Fibroblast of peridontal ligament (primary cell): ENCODE measurements around the gene SLC35E4.
"Not testable (repeated sequence)": the region's sequence is repeated elsewhere in the genome, so short reads cannot be mapped to it uniquely, and the experiment has no call there.

Experiments used
- DNase-seq: peaks from one replicate; pipeline ENCODE4 v3.0.0-alpha.2; 2010; ENCODE audit errors: extremely low read depth

Gene SLC35E4

GRCh38 chr22:30635273-30636225 lies at the start of gene SLC35E4:
Gene SLC35E4 (plus strand): TSS chr22:30635781. CDS start chr22:30636451, 670 bp downstream.
- DNase-seq = peak; percentile 81

GRCh38 chr22:30586414-30586813 lies 49.2 kb upstream of the SLC35E4 start:
- DNase-seq = no peak

- peak; percentile 39 for DNase-seq
These were observed 44.4 kb upstream of the SLC35E4 start for GRCh38 chr22:30591191-30591587.

GRCh38 chr22:30591588-30592359 lies 43.8 kb upstream of the SLC35E4 start, which contains the start of gene PES1:
Gene PES1 (minus strand): TSS chr22:30591910. CDS start chr22:30591833, 77 bp downstream.
- peak; percentile 99 for DNase-seq

DNA sequence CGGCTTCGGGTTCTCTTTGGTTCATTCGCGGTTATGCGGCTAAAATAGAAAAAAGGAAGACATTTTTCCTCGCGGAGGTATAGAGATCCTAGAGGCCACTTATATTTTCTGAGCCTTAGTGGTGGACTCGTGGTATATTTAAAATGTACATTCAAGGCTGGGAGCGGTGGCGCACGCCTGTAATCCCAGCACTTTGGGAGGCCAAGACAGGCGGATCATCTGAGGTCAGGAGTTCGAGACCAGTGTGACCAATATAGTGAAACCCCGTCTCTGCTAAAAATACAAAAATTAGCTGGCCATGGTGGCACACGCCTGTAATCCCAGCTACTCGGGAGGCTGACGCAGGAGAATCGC lies 43.2 kb upstream of the SLC35E4 start:
- DNase-seq = not testable (repeated sequence)

- DNase-seq = no peak
These were observed 39.4 kb upstream of the SLC35E4 start for GRCh38 chr22:30596199-30596598.

- DNase-seq = no peak
These were observed 38.7 kb upstream of the SLC35E4 start for GRCh38 chr22:30596886-30597285.

- no peak for DNase-seq
These were observed 36.6 kb upstream of the SLC35E4 start for GRCh38 chr22:30598986-30599385.

DNA sequence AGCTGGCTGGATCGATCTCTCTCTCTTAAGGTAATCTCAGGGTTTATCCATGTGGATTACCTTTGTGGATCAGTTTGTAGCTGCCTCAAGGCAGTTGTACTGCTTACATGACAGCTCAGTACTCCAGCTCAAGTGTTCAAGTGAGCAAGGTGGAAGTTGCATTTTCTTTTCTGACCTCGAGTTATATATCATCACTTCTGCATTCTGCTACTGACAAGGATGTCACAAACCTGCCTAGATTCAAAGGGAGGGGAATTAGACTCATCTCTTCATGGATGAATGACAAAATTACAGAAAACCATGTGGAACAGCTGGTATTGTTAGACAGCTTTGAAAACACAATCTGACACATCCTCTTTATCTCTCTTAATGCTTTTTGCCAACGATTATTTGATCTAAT lies 34.7 kb upstream of the SLC35E4 start:
- DNase-seq = no peak

DNA sequence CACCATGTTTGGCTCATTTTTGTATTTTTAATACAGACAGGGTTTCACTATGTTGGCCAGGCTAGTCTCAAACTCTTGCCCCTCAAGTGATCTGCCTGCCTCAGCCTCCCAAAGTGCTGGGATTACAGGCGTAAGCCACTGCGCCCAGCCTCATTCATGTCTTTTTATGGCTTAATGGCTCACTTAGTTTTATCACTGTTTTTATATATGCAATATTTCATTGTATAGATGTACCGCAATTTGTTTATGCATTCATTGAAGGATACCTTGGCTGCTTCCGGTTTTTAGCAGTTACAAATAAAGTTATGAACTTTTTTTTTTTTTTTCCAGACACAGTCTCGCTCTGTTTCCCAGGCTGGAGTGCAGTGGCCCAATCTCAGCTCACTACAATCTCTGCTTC lies 34.1 kb upstream of the SLC35E4 start:
- DNase-seq = no peak

GRCh38 chr22:30602049-30602448 lies 33.5 kb upstream of the SLC35E4 start:
- DNase-seq = peak; percentile 41

DNA sequence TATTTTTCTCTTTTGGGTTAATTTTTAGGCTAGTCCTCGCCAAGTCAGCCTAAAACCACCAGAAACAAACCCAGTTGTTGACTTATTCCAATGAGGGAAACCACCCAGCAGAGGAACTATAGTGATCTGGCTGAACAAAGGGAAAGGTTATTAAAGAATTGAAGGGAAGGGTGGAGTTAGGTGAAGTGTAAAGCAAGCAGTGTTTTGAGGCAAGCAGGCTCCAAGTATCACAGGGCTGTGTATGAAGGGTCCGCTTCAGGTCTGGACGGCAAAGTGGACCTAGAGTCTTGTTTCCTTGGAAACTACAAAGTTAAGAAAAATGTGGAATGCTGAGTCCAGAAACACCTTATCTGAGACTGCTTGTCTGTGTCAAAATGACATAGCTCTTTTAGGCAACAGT lies 31.8 kb upstream of the SLC35E4 start:
- DNase-seq = no peak

- DNase-seq = no peak
These were observed 30.9 kb upstream of the SLC35E4 start for GRCh38 chr22:30604723-30605122.

DNA sequence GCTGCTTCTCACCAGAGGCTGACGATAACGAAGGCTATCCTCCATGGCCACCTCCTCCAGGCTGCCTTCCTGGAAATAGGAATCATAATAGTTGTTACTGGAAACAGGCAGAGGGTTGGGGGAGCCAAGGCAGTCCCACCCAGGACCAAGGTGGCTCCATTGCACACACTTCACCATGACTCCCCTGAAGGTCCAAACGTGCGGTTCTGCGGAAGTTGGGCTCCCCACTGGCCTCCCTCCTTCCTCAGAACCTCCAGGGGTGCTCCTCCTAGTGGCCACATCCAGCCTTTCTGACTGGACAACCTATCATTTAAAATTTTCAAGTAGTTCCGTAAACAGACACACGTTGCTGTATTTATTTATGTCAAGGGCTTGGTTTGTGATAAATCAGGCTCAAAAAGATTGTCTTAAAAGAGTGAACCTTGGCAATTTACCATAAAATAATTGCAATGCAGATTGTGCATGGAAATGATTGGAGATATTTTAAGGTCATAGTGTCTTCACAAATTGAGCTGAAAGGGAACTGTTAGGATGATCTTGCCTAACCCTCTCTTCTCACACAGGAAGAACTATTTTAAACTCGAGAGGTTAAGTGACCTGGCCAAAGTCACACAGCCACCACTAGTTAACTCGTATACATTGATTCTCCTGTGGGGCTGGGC lies 30.0 kb upstream of the SLC35E4 start:
- DNase-seq = peak; percentile 51

DNA sequence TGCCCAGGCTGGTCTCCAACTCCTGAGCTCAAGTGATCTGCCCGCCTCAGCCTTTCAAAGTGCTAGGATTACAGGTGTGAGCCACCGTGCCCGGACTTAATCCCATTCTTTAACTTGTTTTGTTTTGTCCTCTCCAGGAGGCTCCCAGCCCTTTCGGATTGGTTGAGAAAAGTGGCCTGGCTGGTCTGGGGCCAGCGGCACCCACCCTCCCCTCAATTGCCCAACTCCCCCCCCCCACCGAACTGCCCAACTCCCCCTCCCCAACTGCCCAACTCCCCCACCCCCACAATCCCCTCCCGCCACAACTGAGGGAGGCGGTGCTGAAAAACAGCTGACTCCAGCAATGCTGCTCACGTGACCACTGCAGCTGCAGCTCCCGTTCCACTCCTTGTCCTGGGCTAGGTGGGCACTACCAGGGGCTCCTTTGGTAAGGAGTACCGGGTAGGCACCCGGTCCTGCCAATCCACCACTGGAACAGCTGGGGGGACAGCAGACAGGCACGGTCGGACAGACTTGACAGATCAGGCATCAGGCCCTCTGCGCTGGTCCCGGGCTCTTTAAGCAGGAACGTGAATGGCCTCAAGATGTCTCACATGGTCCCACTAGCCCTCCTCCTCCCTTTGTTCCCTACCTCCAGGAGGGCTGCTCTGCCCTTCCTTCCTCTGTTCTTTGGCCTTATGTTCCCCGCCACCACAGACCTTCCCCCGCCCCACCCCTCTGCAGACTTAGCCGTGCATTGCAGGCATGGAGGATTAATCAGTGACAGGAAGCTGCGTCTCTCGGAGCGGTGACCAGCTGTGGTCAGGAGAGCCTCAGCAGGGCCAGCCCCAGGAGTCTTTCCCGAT lies 28.9 kb upstream of the SLC35E4 start, which contains the start of gene TCN2:
TSS of gene TCN2 (plus strand) at position 720 of the 845 bp plus-strand sequence. CDS start 158 bp downstream, outside the sequence.
- DNase-seq = peak; percentile 54

- no peak for DNase-seq
These were observed 28.2 kb upstream of the SLC35E4 start for GRCh38 chr22:30607300-30607930.

DNA sequence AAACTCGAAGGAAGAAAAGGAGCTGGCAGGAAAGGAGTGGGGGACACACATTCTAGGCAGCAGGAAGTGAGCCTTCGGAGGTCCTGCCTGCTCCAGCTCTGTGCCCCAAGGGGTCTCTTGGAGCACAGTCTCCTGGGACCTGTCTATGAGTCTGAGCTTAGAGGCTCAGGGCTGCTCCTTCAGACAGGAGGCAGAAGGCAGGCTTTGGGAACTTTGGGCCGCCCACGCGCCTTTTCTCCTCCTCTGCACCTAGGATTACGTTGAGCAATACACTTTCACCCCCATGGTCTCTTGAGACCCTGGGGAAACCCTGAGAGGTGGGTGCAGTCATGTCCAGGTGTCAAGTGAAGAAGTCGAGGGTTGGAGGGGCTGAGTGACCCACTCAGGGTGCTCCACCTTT lies 27.6 kb upstream of the SLC35E4 start:
- DNase-seq = no peak

GRCh38 chr22:30609260-30610185 lies 26.1 kb upstream of the SLC35E4 start:
- peak; percentile 83 for DNase-seq

GRCh38 chr22:30610299-30610698 lies 25.3 kb upstream of the SLC35E4 start:
- DNase-seq = no peak
